ENCODE measurements around the gene HMG20B. TPM values are rescaled to one million over a fixed set of nuclear protein-coding genes. Genes with fewer than 3 reads are reported as not detected.

HMG20B gene
- total RNA-seq, 1 experiment from 2014 or later = 186 TPM

- Histone ChIP-seq H3K9ac (ENCODE audit: low read length) (peak overlapping the region; percentile 68), H3K4me3 (replicated peaks in 1 of 2; ENCODE audit: low read depth in 1 of 2, low read length in 2 of 2) (0 out of 4 replicates have a peak overlapping the region, but pooled peaks of 1 of the 2 experiments have one; percentile 11), H4K20me1 (ENCODE audit: insufficient read depth) (no peaks in the 10 kb centered on the region), H3K36me3 (ENCODE audit: control insufficient read depth in 1 of 2, insufficient read depth in 2 of 2, low read length in 2 of 2) (no peaks in the 10 kb centered on the region), H2AFZ (ENCODE audit: low read depth, low read length, poor library complexity, severe bottlenecking) (no peak overlapping the region), H3K27ac (ENCODE audit: low read depth, low read length) (peak overlapping the region; percentile 77), H3K27me3 (ENCODE audit: insufficient read depth, low read length) (no peaks in the 10 kb centered on the region), H3K4me1 (ENCODE audit: control insufficient read depth in 1 of 2, insufficient read depth in 2 of 2, low read length in 2 of 2) (peaks cover 50 to 78% of the 10 kb centered on the region in 2 experiments), H3K79me2 (ENCODE audit: insufficient read depth, low read length) (no peaks in the 10 kb centered on the region), H3K9me3 (ENCODE audit: control insufficient read depth in 1 of 2, insufficient read depth in 1 of 2, low read depth in 1 of 2, low read length in 2 of 2) (no peaks in the 10 kb centered on the region), H3K9me2 (ENCODE audit: insufficient read depth) (no peaks in the 10 kb centered on the region), H3K4me2 (ENCODE audit: low read length) (peak overlapping the region; percentile 88)
- TF ChIP-seq SP1 (IDR thresholded peaks at IDR 0.05; ENCODE audit: low read depth) = no peak
- TF ChIP-seq MAX (IDR thresholded peaks at IDR 0.05) = no peak
- no peak for TF ChIP-seq FOSL1 (IDR thresholded peaks at IDR 0.05; ENCODE audit: low read depth)
- TF ChIP-seq ZNF274 (IDR thresholded peaks at IDR 0.05; ENCODE audit: low read depth, low read length) = no peak
- no peak for TF ChIP-seq REST (IDR thresholded peaks at IDR 0.05; ENCODE audit: low read depth)
- no peak for TF ChIP-seq CEBPB (IDR thresholded peaks at IDR 0.05; ENCODE audit: low read depth)
- TF ChIP-seq SIN3A (IDR thresholded peaks at IDR 0.05; ENCODE audit: low read depth) = no peak
- TF ChIP-seq EGR1 (IDR thresholded peaks at IDR 0.05; ENCODE audit: low read depth) = no peak
- no peak for TF ChIP-seq ATF3 (IDR thresholded peaks at IDR 0.05)
- no TSS peak for BruUV-seq (replicated peaks)
- ChIA-PET POLR2A (interaction anchor here (1.6 kb wide), 1 partner anchor 9 kb away, joined by 5 read pairs; no protein-coding TSS in a partner anchor), CTCF (no interaction called here), RAD21 (ENCODE audit: low non-redundant PET in 1 of 2, low total read pairs in 2 of 2, uncharacterized antibody in 2 of 2, unreplicated experiment in 2 of 2) (no interaction called here)
- ATAC-seq = no peak
- no peak for DNase-seq (ENCODE audit: low read depth, low spot score)
- intact Hi-C loops (cut with micrococcal nuclease) = no loop called here
These were observed 8.8 kb upstream of the HMG20B start for GRCh38 chr19:3563709-3564524.

Data from HCT116 (cell line).